ENCODE data around the gene P2RX1. TPM values are rescaled to one million over a fixed set of nuclear protein-coding genes. Genes with fewer than 3 reads are reported as not detected.

P2RX1 gene
- total RNA-seq, 1 experiment from 2014 or later = not detected

GRCh38 chr17:3957735-3958599 is 41.7 kb upstream of the P2RX1 start:
- WGBS (ENCODE audit: extremely low coverage, insufficient read length, low lambda C conversion rate) = no CpG with 5 or more reads among the region's 18 CpGs
- no peak overlapping the region for H2BK120ac ChIP-seq (ENCODE audit: low read depth, low read length, poor library complexity, severe bottlenecking)
- no peaks in the 10 kb centered on the region for H3K9me3 Mint-ChIP-seq
- peaks cover 20% of the 10 kb centered on the region for H3K27me3 Mint-ChIP-seq (ENCODE audit: low read depth)
- H3K18ac ChIP-seq (ENCODE audit: insufficient read length, low read depth, low read length) = no peak overlapping the region
- H2AFZ ChIP-seq (ENCODE audit: low read length) = no peak overlapping the region
- H2BK15ac ChIP-seq (ENCODE audit: low read depth, low read length) = no peak overlapping the region
- no peak overlapping the region for H3K9ac ChIP-seq (ENCODE audit: extremely low read depth, insufficient read length, low read length)
- H3K79me2 ChIP-seq (ENCODE audit: insufficient read depth, low read length) = no peaks in the 10 kb centered on the region
- H2AK5ac ChIP-seq (ENCODE audit: insufficient read length, low read length) = no peak overlapping the region
- no peak overlapping the region for H4K8ac ChIP-seq (replicated peaks; ENCODE audit: insufficient read length, low read depth, low read length)
- H3K9me3 ChIP-seq (ENCODE audit: control insufficient read depth, low read depth, low read length) = no peaks in the 10 kb centered on the region
- TF ChIP-seq, protein P1, sequence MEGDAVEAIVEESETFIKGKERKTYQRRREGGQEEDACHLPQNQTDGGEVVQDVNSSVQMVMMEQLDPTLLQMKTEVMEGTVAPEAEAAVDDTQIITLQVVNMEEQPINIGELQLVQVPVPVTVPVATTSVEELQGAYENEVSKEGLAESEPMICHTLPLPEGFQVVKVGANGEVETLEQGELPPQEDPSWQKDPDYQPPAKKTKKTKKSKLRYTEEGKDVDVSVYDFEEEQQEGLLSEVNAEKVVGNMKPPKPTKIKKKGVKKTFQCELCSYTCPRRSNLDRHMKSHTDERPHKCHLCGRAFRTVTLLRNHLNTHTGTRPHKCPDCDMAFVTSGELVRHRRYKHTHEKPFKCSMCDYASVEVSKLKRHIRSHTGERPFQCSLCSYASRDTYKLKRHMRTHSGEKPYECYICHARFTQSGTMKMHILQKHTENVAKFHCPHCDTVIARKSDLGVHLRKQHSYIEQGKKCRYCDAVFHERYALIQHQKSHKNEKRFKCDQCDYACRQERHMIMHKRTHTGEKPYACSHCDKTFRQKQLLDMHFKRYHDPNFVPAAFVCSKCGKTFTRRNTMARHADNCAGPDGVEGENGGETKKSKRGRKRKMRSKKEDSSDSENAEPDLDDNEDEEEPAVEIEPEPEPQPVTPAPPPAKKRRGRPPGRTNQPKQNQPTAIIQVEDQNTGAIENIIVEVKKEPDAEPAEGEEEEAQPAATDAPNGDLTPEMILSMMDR (conservative IDR thresholded peaks at IDR 0.05) = no peak
- no peak overlapping the region for H3K14ac ChIP-seq (ENCODE audit: insufficient read depth, low read length)
- no peak overlapping the region; a peak in 1 of 5 replicates for H3K4me3 Mint-ChIP-seq
- H3K27ac Mint-ChIP-seq = no peak overlapping the region
- H3K79me1 ChIP-seq (ENCODE audit: insufficient read depth, low read depth, low read length, poor library complexity, severe bottlenecking) = no peaks in the 10 kb centered on the region
- H4K20me1 ChIP-seq (ENCODE audit: control insufficient read depth, insufficient read depth, insufficient read length) = no peaks in the 10 kb centered on the region
- H2BK5ac ChIP-seq (ENCODE audit: insufficient read length, low read length) = no peak overlapping the region
- H3K23me2 ChIP-seq (ENCODE audit: insufficient read length, low read depth, low read length, poor library complexity, severe bottlenecking) = no peaks in the 10 kb centered on the region
- H4K5ac ChIP-seq (ENCODE audit: insufficient read length, low read depth, low read length) = no peak overlapping the region
- no peak overlapping the region for H2BK20ac ChIP-seq (ENCODE audit: low read depth, low read length, poor library complexity, severe bottlenecking)
- H3K56ac ChIP-seq (ENCODE audit: insufficient read length, low read depth, low read length) = no peak overlapping the region
- peaks cover 39 to 53% of the 10 kb centered on the region in 2 experiments for H3K4me1 Mint-ChIP-seq
- no peaks in the 10 kb centered on the region for H3K36me3 Mint-ChIP-seq (ENCODE audit: insufficient read depth in 1 of 3, low read depth in 3 of 3)
- no peak overlapping the region for H4K91ac ChIP-seq (ENCODE audit: insufficient read length, low read depth, low read length)
- DNase-seq = no peak
- H3K4ac ChIP-seq (ENCODE audit: low read depth, low read length) = no peak overlapping the region
- no peaks in the 10 kb centered on the region for H3K27me3 ChIP-seq (ENCODE audit: insufficient read depth, low read length)
- H3K4me2 ChIP-seq (ENCODE audit: insufficient read depth, insufficient read length, low read length) = no peak overlapping the region
- no peak overlapping the region for H3T11ph ChIP-seq (ENCODE audit: low read length)
- no peak overlapping the region for H2BK12ac ChIP-seq (ENCODE audit: insufficient read length, low read depth, low read length)
- H3K23ac ChIP-seq (ENCODE audit: insufficient read length, low read depth, low read length) = no peak overlapping the region
- H3K4me1 ChIP-seq (ENCODE audit: insufficient read depth, low read length) = peaks cover 3% of the 10 kb centered on the region; the same call in 1 of the 2 replicates
- H3K27ac ChIP-seq (ENCODE audit: insufficient read length, low read depth, low read length) = no peak overlapping the region
